Colonic mucosa (tissue), 4 donors: ENCODE measurements around the gene VWA8. TPM values are rescaled to one million over a fixed set of nuclear protein-coding genes. Genes with fewer than 3 reads are reported as not detected.
"Not testable (repeated sequence)": the region's sequence is repeated elsewhere in the genome, so short reads cannot be mapped to it uniquely, and the experiment has no call there.

Source experiments
- DNase-seq: peaks from one replicate; pipeline ENCODE4 v3.0.0-alpha.2; 2020
- H3K27ac ChIP-seq: fragments of 200-600 bp; one replicate; pipeline ENCODE4 v1.8.0; 2021
- H3K27me3 ChIP-seq: fragments of 200-600 bp; one replicate; pipeline ENCODE4 v1.8.0; 2021
- H3K36me3 ChIP-seq: fragments of 200-600 bp; one replicate; pipeline ENCODE4 v1.8.0; 2021
- H3K4me1 ChIP-seq: fragments of 200-600 bp; one replicate; pipeline ENCODE4 v1.8.0; 2021; ENCODE audit warnings: mild to moderate bottlenecking
- H3K4me3 ChIP-seq: fragments of 200-600 bp; one replicate; pipeline ENCODE4 v1.8.0; 2021
- H3K9ac ChIP-seq, 2 donors: one replicate each; pipeline ENCODE4 v1.7.0; 2013; ENCODE audit warnings: control low read depth in 2 of 2, low read depth in 2 of 2, low read length in 2 of 2
- H3K9me3 ChIP-seq: fragments of 200-600 bp; one replicate; pipeline ENCODE4 v1.8.0; 2021
- intact Hi-C: fragments of 100-400 bp; cut with DNase I; formaldehyde crosslinking; loops from one replicate; pipeline ENCODE4 v1.14.1; 2022
- total RNA-seq, 2 donors: library from RNA; stranded (reverse); fragmentation: NEBNext Ultra II Directional in 1 of 2; extraction: Animal tissue kit (Norgen Biotek cat#: 25700) in 1 of 2; gene quantifications; one replicate each; pipeline ENCODE4 v1.2.1, GENCODE V29; 2021
- TF ChIP-seq, protein P1 (sequence below): fragments of 200-600 bp; IDR thresholded peaks from one replicate; pipeline ENCODE4 v1.8.0; 2022; ENCODE audit warnings: antibody characterized with exemption, mild to moderate bottlenecking
- donor health status: healthy.
- donor health status: DM: no; HTN: no; CAD: no.
- donor health status: DM: no; HTN: no; CAD: no.

The VWA8 gene
- total RNA-seq, 2 donors from 2014 or later: 23.8 to 31.8 TPM

DNA sequence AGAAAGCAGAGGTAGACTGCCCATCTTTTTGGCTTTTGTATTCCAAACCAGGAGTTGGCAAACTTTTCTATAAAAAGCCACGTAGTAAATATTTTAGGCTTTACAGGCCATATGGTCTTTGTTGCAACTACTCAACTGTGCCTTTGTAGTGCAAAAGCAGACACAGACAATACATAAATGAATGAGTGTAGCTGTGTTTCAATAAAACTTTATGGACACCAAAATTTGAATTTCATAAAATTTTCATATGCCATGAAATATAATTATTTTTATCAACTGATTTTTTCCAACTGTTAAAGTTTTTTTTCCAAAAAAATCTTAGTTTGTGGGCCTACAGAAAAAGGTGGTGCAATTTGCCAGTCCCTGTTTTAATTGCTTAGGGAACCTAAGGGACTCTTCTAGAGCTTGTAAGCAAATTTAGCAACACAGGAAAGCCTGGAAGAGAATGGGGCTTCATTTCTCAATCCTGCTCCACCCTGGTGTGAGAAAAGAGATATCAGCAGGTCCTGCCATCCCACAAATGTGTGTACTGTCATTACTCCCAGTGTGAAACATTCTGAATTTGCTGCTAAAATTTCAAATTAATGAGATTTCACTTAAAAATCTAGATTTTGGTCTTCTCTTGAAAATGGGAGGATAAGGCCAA is 309.4 kb downstream of the VWA8 start:
- TF ChIP-seq, protein P1, sequence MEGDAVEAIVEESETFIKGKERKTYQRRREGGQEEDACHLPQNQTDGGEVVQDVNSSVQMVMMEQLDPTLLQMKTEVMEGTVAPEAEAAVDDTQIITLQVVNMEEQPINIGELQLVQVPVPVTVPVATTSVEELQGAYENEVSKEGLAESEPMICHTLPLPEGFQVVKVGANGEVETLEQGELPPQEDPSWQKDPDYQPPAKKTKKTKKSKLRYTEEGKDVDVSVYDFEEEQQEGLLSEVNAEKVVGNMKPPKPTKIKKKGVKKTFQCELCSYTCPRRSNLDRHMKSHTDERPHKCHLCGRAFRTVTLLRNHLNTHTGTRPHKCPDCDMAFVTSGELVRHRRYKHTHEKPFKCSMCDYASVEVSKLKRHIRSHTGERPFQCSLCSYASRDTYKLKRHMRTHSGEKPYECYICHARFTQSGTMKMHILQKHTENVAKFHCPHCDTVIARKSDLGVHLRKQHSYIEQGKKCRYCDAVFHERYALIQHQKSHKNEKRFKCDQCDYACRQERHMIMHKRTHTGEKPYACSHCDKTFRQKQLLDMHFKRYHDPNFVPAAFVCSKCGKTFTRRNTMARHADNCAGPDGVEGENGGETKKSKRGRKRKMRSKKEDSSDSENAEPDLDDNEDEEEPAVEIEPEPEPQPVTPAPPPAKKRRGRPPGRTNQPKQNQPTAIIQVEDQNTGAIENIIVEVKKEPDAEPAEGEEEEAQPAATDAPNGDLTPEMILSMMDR: no peak
- Histone ChIP-seq H3K27me3 (no peaks in the 10 kb centered on the region), H3K4me3 (no peak overlapping the region), H3K27ac (no peak overlapping the region), H3K4me1 (no peaks in the 10 kb centered on the region), H3K9me3 (no peaks in the 10 kb centered on the region), H3K36me3 (no peaks in the 10 kb centered on the region), H3K9ac (no peak overlapping the region)
- intact Hi-C loops: loop anchor here (5.0 kb wide), 2 partner anchors 239 to 299 kb away; no protein-coding TSS in a partner anchor
- DNase-seq: no peak

- intact Hi-C loops: loop anchor here (5.0 kb wide), 2 partner anchors 238 to 298 kb away; no protein-coding TSS in a partner anchor
- H3K36me3 ChIP-seq: no peaks in the 10 kb centered on the region
- H3K9ac ChIP-seq: no peak overlapping the region
- no peaks in the 10 kb centered on the region for H3K27me3 ChIP-seq
- no peak for DNase-seq
- TF ChIP-seq, protein P1: no peak
- no peak overlapping the region for H3K27ac ChIP-seq
- no peaks in the 10 kb centered on the region for H3K4me1 ChIP-seq
- H3K4me3 ChIP-seq: no peak overlapping the region
- H3K9me3 ChIP-seq: no peaks in the 10 kb centered on the region
Observed at GRCh38 chr13:41650706-41651105, 310.2 kb downstream of the VWA8 start.

GRCh38 chr13:41649659-41650058 is 311.2 kb downstream of the VWA8 start:
- no peak for DNase-seq
- Histone ChIP-seq H3K9ac (no peak overlapping the region), H3K4me3 (no peak overlapping the region), H3K27me3 (no peaks in the 10 kb centered on the region), H3K9me3 (no peaks in the 10 kb centered on the region), H3K27ac (no peak overlapping the region), H3K4me1 (no peaks in the 10 kb centered on the region), H3K36me3 (no peaks in the 10 kb centered on the region)
- intact Hi-C loops: loop anchor here (5.0 to 10.0 kb wide), 3 partner anchors 185 to 297 kb away; no protein-coding TSS in a partner anchor
- TF ChIP-seq, protein P1: no peak

GRCh38 chr13:41648314-41648935 is 312.5 kb downstream of the VWA8 start:
- intact Hi-C loops: loop anchor here (10.0 kb wide), 1 partner anchor 184 kb away; no protein-coding TSS in a partner anchor
- DNase-seq: no peak

GRCh38 chr13:41647699-41648313 is 313.1 kb downstream of the VWA8 start:
- intact Hi-C loops: loop anchor here (10.0 kb wide), 1 partner anchor 183 kb away; no protein-coding TSS in a partner anchor

More at GRCh38 chr13:41648314-41648935, 312.5 kb downstream of the VWA8 start:
- no peak overlapping the region for H3K4me3 ChIP-seq
- H3K9ac ChIP-seq: no peak overlapping the region
- no peaks in the 10 kb centered on the region for H3K36me3 ChIP-seq
- no peak overlapping the region for H3K27ac ChIP-seq
- H3K9me3 ChIP-seq: no peaks in the 10 kb centered on the region
- no peaks in the 10 kb centered on the region for H3K4me1 ChIP-seq
- H3K27me3 ChIP-seq: no peaks in the 10 kb centered on the region
- TF ChIP-seq, protein P1: no peak

More at GRCh38 chr13:41647699-41648313, 313.1 kb downstream of the VWA8 start:
- H3K4me1 ChIP-seq, H3K4me3 ChIP-seq, H3K27ac ChIP-seq, DNase-seq, H3K36me3 ChIP-seq, H3K9ac ChIP-seq, H3K9me3 ChIP-seq, H3K27me3 ChIP-seq: not testable (repeated sequence)
